GM12873 (cell line): Measurements from ENCODE around the gene CDC42EP5.

Source experiments
- CTCF ChIP-seq: IDR thresholded peaks from 2 replicates; pipeline ENCODE4 v1.5.1; 2012; ENCODE audit warnings: low read depth, mild to moderate bottlenecking, moderate library complexity, low read length, control low read depth; ENCODE audit not compliant: insufficient read depth; ENCODE audit errors: missing control alignments

Gene CDC42EP5

GRCh38 chr19:54436628-54437252 lies 36.4 kb downstream of the CDC42EP5 start:
- TF ChIP-seq CTCF, result no peak

GRCh38 chr19:54436031-54436523 lies 37.0 kb downstream of the CDC42EP5 start:
- TF ChIP-seq CTCF, result no peak

GRCh38 chr19:54435551-54436016 lies 37.5 kb downstream of the CDC42EP5 start:
- no peak for TF ChIP-seq CTCF

GRCh38 chr19:54434873-54435214 lies 38.3 kb downstream of the CDC42EP5 start:
- TF ChIP-seq CTCF, result no peak

- TF ChIP-seq CTCF, result no peak
Measured at GRCh38 chr19:54434112-54434872, 38.8 kb downstream of the CDC42EP5 start.

GRCh38 chr19:54433697-54434096 lies 39.4 kb downstream of the CDC42EP5 start:
- no peak for TF ChIP-seq CTCF

GRCh38 chr19:54432144-54432738 lies 40.9 kb downstream of the CDC42EP5 start:
- no peak for TF ChIP-seq CTCF
